HepG2 (cell line): Measurements from ENCODE around the gene SGMS1. TPM values are rescaled to one million over a fixed set of nuclear protein-coding genes. Genes with fewer than 3 reads are reported as not detected.

ENCODE experiments used
- AKAP8 ChIP-seq: sonication (generic); formaldehyde crosslinking; IDR thresholded peaks from 2 replicates; pipeline ENCODE4 v1.5.1; 2020; ENCODE audit warnings: mild to moderate bottlenecking, missing genetic modification reagents
- ELK4 ChIP-seq: sonication (generic); formaldehyde crosslinking; IDR thresholded peaks from 2 replicates; pipeline ENCODE4 v1.9.0; 2021; ENCODE audit warnings: missing genetic modification reagents, borderline replicate concordance
- FOSL2 ChIP-seq: sonication (generic); formaldehyde crosslinking; IDR thresholded peaks from 2 replicates; pipeline ENCODE4 v1.4.0; 2020; ENCODE audit warnings: missing genetic modification reagents
- IRF1 ChIP-seq: sonication (generic); formaldehyde crosslinking; IDR thresholded peaks from 2 replicates; pipeline ENCODE4 v1.4.0; 2020; ENCODE audit warnings: low read depth, mild to moderate bottlenecking, missing genetic modification reagents
- JUND ChIP-seq: sonication (generic); formaldehyde crosslinking; IDR thresholded peaks from 2 replicates; pipeline ENCODE4 v1.8.0; 2022; ENCODE audit warnings: mild to moderate bottlenecking, missing genetic modification reagents
- NFYC ChIP-seq: IDR thresholded peaks from 2 replicates; pipeline ENCODE4 v1.6.1; 2016; ENCODE audit warnings: missing genetic modification reagents, missing compliant biosample characterization
- POGK ChIP-seq: sonication (generic); formaldehyde crosslinking; conservative IDR thresholded peaks from 2 replicates; pipeline ENCODE4 v1.8.0; 2022; ENCODE audit warnings: mild to moderate bottlenecking, moderate library complexity, missing genetic modification reagents
- PREB ChIP-seq: sonication (generic); formaldehyde crosslinking; IDR thresholded peaks from 2 replicates; pipeline ENCODE4 v1.4.0; 2020; ENCODE audit warnings: missing genetic modification reagents
- STAT5B ChIP-seq: sonication (generic); formaldehyde crosslinking; IDR thresholded peaks from 2 replicates; pipeline ENCODE4 v1.4.0; 2020; ENCODE audit warnings: missing genetic modification reagents
- TFDP2 ChIP-seq: sonication (generic); formaldehyde crosslinking; IDR thresholded peaks from 2 replicates; pipeline ENCODE4 v1.4.0; 2020; ENCODE audit warnings: missing genetic modification reagents
- YEATS2 ChIP-seq: sonication (generic); formaldehyde crosslinking; IDR thresholded peaks from 2 replicates; pipeline ENCODE4 v1.4.0; 2020; ENCODE audit warnings: missing genetic modification reagents, borderline replicate concordance
- ZBTB33 ChIP-seq: sonication (generic); formaldehyde crosslinking; IDR thresholded peaks from 2 replicates; pipeline ENCODE4 v1.4.0; 2020; ENCODE audit warnings: missing genetic modification reagents
- ZBTB39 ChIP-seq: sonication (generic); formaldehyde crosslinking; IDR thresholded peaks from 2 replicates; pipeline ENCODE4 v1.5.0; 2020; ENCODE audit warnings: missing genetic modification reagents
- ZEB1 ChIP-seq: IDR thresholded peaks from 2 replicates; pipeline ENCODE4 v1.6.1; 2012; ENCODE audit warnings: mild to moderate bottlenecking, low read depth, inconsistent platforms; ENCODE audit not compliant: insufficient replicate concordance
- ZMYM2 ChIP-seq: sonication (generic); formaldehyde crosslinking; IDR thresholded peaks from 2 replicates; pipeline ENCODE4 v1.8.0; 2022; ENCODE audit warnings: mild to moderate bottlenecking, missing genetic modification reagents
- ZNF256 ChIP-seq: sonication (generic); formaldehyde crosslinking; conservative IDR thresholded peaks from 2 replicates; pipeline ENCODE4 v1.4.0; 2020; ENCODE audit warnings: missing genetic modification reagents
- ZNF3 ChIP-seq: IDR thresholded peaks from 2 replicates; pipeline ENCODE4 v1.7.0; 2017; ENCODE audit warnings: inconsistent platforms
- ZNF354B ChIP-seq: sonication (generic); formaldehyde crosslinking; IDR thresholded peaks from 2 replicates; pipeline ENCODE4 v1.8.0; 2022; ENCODE audit warnings: mild to moderate bottlenecking, missing genetic modification reagents
- polyA plus RNA-seq, 8 experiments: library from polyadenylated mRNA; depleted of rRNA in 3 of 8; stranded (reverse) in 7 of 8; unstranded in 1 of 8; fragments of >200 nt; fragmentation: Illumina TruSeq in 4 of 8; extraction: Trizol in 4 of 8; gene quantifications; 2 replicates each; pipeline versions ENCODE4 v1.2.1 to v1.2.3, GENCODE V29; 2011 to 2016; ENCODE audit warnings: low read depth in 4 of 8, missing spikeins in 1 of 8, mixed read lengths in 1 of 8; ENCODE audit not compliant: insufficient read depth in 1 of 8
- total RNA-seq, 5 experiments: library from RNA; depleted of rRNA; stranded (reverse); fragments of >200 nt; fragmentation: Illumina TruSeq; extraction: Trizol; gene quantifications; 2 replicates each; pipeline ENCODE4 v1.2.3, GENCODE V29; 2016; ENCODE audit warnings: low read depth in 1 of 5

The SGMS1 gene
- total and polyA plus RNA-seq, 2 of the 13 experiments (the other 11 are each of a cell fraction or from before 2014, with no cell fraction given) = 6.5 to 15.1 TPM

GRCh38 chr10:50623663-50624412, at the start of gene SGMS1 (continued):
- no peak for TF ChIP-seq YEATS2 (CRISPR knock-in tag)
- TF ChIP-seq ZEB1 = no peak
- no peak for TF ChIP-seq ELK4 (CRISPR knock-in tag)
- no peak for TF ChIP-seq AKAP8 (CRISPR knock-in tag)
- TF ChIP-seq ZNF256 = no peak
- TF ChIP-seq ZMYM2 (CRISPR knock-in tag) = no peak
- TF ChIP-seq ZBTB33 (CRISPR knock-in tag) = no peak
- TF ChIP-seq NFYC (CRISPR knock-in tag) = no peak
- no peak for TF ChIP-seq PREB (CRISPR knock-in tag)
- TF ChIP-seq STAT5B (CRISPR knock-in tag) = no peak
- no peak for TF ChIP-seq JUND
- TF ChIP-seq IRF1 = no peak
- TF ChIP-seq ZNF354B = no peak
- TF ChIP-seq ZNF3 (CRISPR knock-in tag) = no peak
- 0 out of 2 replicates have a peak, but pooled peaks have one; percentile 5 for TF ChIP-seq FOSL2 (CRISPR knock-in tag)
- TF ChIP-seq ZBTB39 (CRISPR knock-in tag) = no peak
- peak; percentile 82 for TF ChIP-seq TFDP2 (CRISPR knock-in tag)
- peak; percentile 62; the same call in 1 of the 2 replicates for TF ChIP-seq POGK (CRISPR knock-in tag)
